ENCODE data around the gene ATG16L2.

DNA sequence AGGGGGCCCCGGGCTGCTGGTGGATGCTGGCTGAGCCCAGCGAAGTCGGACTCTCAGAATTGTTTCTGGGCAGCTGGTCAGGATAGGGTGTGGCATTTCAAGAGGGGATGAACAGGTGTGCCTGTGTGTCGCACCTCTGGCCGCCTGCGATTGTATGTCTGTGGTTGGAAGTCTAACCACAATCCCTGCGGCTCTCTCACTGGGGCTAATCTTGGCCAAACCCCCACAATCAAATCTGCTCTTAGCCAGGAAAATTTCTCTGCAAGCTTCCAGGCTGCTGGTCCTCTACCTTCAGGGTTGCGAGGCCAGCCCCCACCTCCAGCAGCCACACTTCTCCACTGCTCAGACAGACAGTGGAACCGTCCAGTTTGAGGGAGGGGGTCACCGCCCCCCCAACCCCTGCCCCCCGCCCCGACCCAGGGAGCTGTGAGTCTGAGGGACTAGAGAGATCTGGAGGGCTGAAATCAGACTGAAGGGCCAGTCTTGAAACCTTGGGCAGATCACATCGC lies 953 bp downstream of the ATG16L2 start:
- TF ChIP-seq, protein P1, sequence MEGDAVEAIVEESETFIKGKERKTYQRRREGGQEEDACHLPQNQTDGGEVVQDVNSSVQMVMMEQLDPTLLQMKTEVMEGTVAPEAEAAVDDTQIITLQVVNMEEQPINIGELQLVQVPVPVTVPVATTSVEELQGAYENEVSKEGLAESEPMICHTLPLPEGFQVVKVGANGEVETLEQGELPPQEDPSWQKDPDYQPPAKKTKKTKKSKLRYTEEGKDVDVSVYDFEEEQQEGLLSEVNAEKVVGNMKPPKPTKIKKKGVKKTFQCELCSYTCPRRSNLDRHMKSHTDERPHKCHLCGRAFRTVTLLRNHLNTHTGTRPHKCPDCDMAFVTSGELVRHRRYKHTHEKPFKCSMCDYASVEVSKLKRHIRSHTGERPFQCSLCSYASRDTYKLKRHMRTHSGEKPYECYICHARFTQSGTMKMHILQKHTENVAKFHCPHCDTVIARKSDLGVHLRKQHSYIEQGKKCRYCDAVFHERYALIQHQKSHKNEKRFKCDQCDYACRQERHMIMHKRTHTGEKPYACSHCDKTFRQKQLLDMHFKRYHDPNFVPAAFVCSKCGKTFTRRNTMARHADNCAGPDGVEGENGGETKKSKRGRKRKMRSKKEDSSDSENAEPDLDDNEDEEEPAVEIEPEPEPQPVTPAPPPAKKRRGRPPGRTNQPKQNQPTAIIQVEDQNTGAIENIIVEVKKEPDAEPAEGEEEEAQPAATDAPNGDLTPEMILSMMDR (IDR thresholded peaks at IDR 0.05; ENCODE audit: insufficient read depth, low read length) = no peak
- TF ChIP-seq POLR2AphosphoS5 (IDR thresholded peaks at IDR 0.05; ENCODE audit: low read depth) = no peak

Data from HL-60 (cell line).